H9 (cell line): ENCODE results near the gene CAMKK1. TPM values are rescaled to one million over a fixed set of nuclear protein-coding genes. Genes with fewer than 3 reads are reported as not detected.

Experiments
- DNase-seq: peaks from one replicate; pipeline ENCODE4 v3.0.0-alpha.2; 2017
- H2AFZ ChIP-seq: one replicate; pipeline ENCODE4 v1.6.1; 2013; ENCODE audit warnings: mild to moderate bottlenecking, low read length, control low read depth, moderate library complexity
- H2AK5ac ChIP-seq: 2 replicates; pipeline ENCODE4 v1.6.1; 2013; ENCODE audit warnings: low read length, control low read depth, mixed read lengths; ENCODE audit not compliant: insufficient read length
- H2BK120ac ChIP-seq: one replicate; pipeline ENCODE4 v1.6.1; 2013; ENCODE audit warnings: low read depth, mild to moderate bottlenecking, low read length, control low read depth, inconsistent platforms; ENCODE audit not compliant: poor library complexity, severe bottlenecking
- H2BK12ac ChIP-seq: 2 replicates; pipeline ENCODE4 v1.6.1; 2013; ENCODE audit warnings: low read length, control low read depth, mixed read lengths, low read depth; ENCODE audit not compliant: insufficient read length
- H2BK15ac ChIP-seq: 2 replicates; pipeline ENCODE4 v1.6.1; 2013; ENCODE audit warnings: low read depth, low read length, control low read depth
- H2BK20ac ChIP-seq: one replicate; pipeline ENCODE4 v1.6.1; 2013; ENCODE audit warnings: low read depth, mild to moderate bottlenecking, low read length, control low read depth, inconsistent platforms; ENCODE audit not compliant: poor library complexity, severe bottlenecking
- H2BK5ac ChIP-seq: 2 replicates; pipeline ENCODE4 v1.6.1; 2013; ENCODE audit warnings: low read length, control low read depth, mixed read lengths; ENCODE audit not compliant: insufficient read length
- H3K14ac ChIP-seq: 2 replicates; pipeline ENCODE4 v1.6.1; 2013; ENCODE audit warnings: low read length, control low read depth; ENCODE audit not compliant: insufficient read depth
- H3K18ac ChIP-seq: 2 replicates; pipeline ENCODE4 v1.6.1; 2013; ENCODE audit warnings: low read depth, mild to moderate bottlenecking, mixed read lengths, low read length, control low read depth; ENCODE audit not compliant: insufficient read length
- H3K23ac ChIP-seq: 2 replicates; pipeline ENCODE4 v1.6.1; 2013; ENCODE audit warnings: low read length, control low read depth, mixed read lengths, low read depth; ENCODE audit not compliant: insufficient read length
- H3K23me2 ChIP-seq: 2 replicates; pipeline ENCODE4 v1.6.1; 2013; ENCODE audit warnings: low read depth, mild to moderate bottlenecking, mixed read lengths, low read length, control low read depth; ENCODE audit not compliant: insufficient read length, poor library complexity, severe bottlenecking
- H3K27ac ChIP-seq: 2 replicates; pipeline ENCODE4 v1.5.1; 2013; ENCODE audit warnings: low read length, control low read depth, mixed read lengths, low read depth; ENCODE audit not compliant: insufficient read length
- H3K27me3 ChIP-seq: 2 replicates; pipeline ENCODE4 v1.6.1; 2013; ENCODE audit warnings: low read length, control low read depth, inconsistent platforms; ENCODE audit not compliant: insufficient read depth
- H3K4ac ChIP-seq: 2 replicates; pipeline ENCODE4 v1.6.1; 2013; ENCODE audit warnings: low read depth, mild to moderate bottlenecking, control low read depth, inconsistent platforms, low read length, moderate library complexity
- H3K4me1 ChIP-seq: 2 replicates; pipeline ENCODE4 v1.6.1; 2013; ENCODE audit warnings: low read length, control low read depth, inconsistent platforms; ENCODE audit not compliant: insufficient read depth
- H3K4me2 ChIP-seq: 2 replicates; pipeline ENCODE4 v1.6.1; 2013; ENCODE audit warnings: low read length, control low read depth, mixed read lengths; ENCODE audit not compliant: insufficient read length, insufficient read depth
- H3K56ac ChIP-seq: 2 replicates; pipeline ENCODE4 v1.6.1; 2013; ENCODE audit warnings: low read depth, mild to moderate bottlenecking, mixed read lengths, low read length, control low read depth; ENCODE audit not compliant: insufficient read length
- H3K79me1 ChIP-seq: 2 replicates; pipeline ENCODE4 v1.6.1; 2013; ENCODE audit warnings: low read depth, mild to moderate bottlenecking, moderate library complexity, low read length, control low read depth, inconsistent platforms; ENCODE audit not compliant: insufficient read depth, poor library complexity, severe bottlenecking
- H3K79me2 ChIP-seq: 2 replicates; pipeline ENCODE4 v1.6.1; 2013; ENCODE audit warnings: low read length, control low read depth, inconsistent platforms; ENCODE audit not compliant: insufficient read depth
- H3K9ac ChIP-seq: 2 replicates; pipeline ENCODE4 v1.6.1; 2013; ENCODE audit warnings: low read length, control low read depth, mixed read lengths; ENCODE audit not compliant: insufficient read length; ENCODE audit errors: extremely low read depth
- H3K9me3 ChIP-seq: one replicate; pipeline ENCODE4 v1.6.1; 2013; ENCODE audit warnings: low read depth, low read length, inconsistent platforms; ENCODE audit not compliant: control insufficient read depth
- H3T11ph ChIP-seq: one replicate; pipeline ENCODE4 v1.6.1; 2013; ENCODE audit warnings: mild to moderate bottlenecking, low read length, control low read depth, inconsistent platforms
- H4K20me1 ChIP-seq: one replicate; pipeline ENCODE4 v1.6.1; 2013; ENCODE audit not compliant: control insufficient read depth, insufficient read length, insufficient read depth
- H4K5ac ChIP-seq: 2 replicates; pipeline ENCODE4 v1.6.1; 2013; ENCODE audit warnings: low read depth, mild to moderate bottlenecking, mixed read lengths, low read length, control low read depth; ENCODE audit not compliant: insufficient read length
- H4K8ac ChIP-seq: replicated peaks from 2 replicates; pipeline ENCODE4 v1.6.1; 2013; ENCODE audit warnings: low read length, control low read depth, mixed read lengths, low read depth; ENCODE audit not compliant: insufficient read length
- H4K91ac ChIP-seq: 2 replicates; pipeline ENCODE4 v1.6.1; 2013; ENCODE audit warnings: low read depth, mild to moderate bottlenecking, moderate library complexity, mixed read lengths, low read length, control low read depth; ENCODE audit not compliant: insufficient read length
- H3K27ac Mint-ChIP-seq, 3 experiments: 2 replicates in 2 of 3; 3 replicates in 1 of 3; pipeline ENCODE4 v1.8.0; 2020 to 2021; ENCODE audit warnings: mixed read lengths in 3 of 3, mild to moderate bottlenecking in 1 of 3, moderate library complexity in 1 of 3
- H3K27me3 Mint-ChIP-seq: 2 replicates; pipeline ENCODE4 v1.8.0; 2021; ENCODE audit warnings: low read depth, mild to moderate bottlenecking, moderate library complexity, mixed read lengths
- H3K36me3 Mint-ChIP-seq, 3 experiments: 2 replicates in 2 of 3; 3 replicates in 1 of 3; pipeline ENCODE4 v1.8.0; 2020 to 2021; ENCODE audit warnings: low read depth in 3 of 3, mixed read lengths in 3 of 3; ENCODE audit not compliant: insufficient read depth in 1 of 3
- H3K4me1 Mint-ChIP-seq, 2 experiments: 2 replicates each; pipeline ENCODE4 v1.8.0; 2020; ENCODE audit warnings: mixed read lengths in 2 of 2
- H3K4me3 Mint-ChIP-seq, 2 experiments: 2 replicates in 1 of 2; 3 replicates in 1 of 2; pipeline ENCODE4 v1.8.0; 2020 to 2021; ENCODE audit warnings: mild to moderate bottlenecking in 2 of 2, mixed read lengths in 2 of 2, moderate library complexity in 1 of 2
- H3K9me3 Mint-ChIP-seq, 2 experiments: 2 replicates in 1 of 2; 3 replicates in 1 of 2; pipeline ENCODE4 v1.8.0; 2020; ENCODE audit warnings: mild to moderate bottlenecking in 2 of 2, mixed read lengths in 2 of 2, moderate library complexity in 1 of 2
- WGBS: extraction: QIAGEN DNeasy Blood & Tissue Kit; methylation state at CpG from one replicate; pipeline ENCODE4 v1.1.7; 2013; ENCODE audit warnings: missing lambda C conversion rate, low lambda C conversion rate, mixed read lengths; ENCODE audit not compliant: insufficient read length; ENCODE audit errors: extremely low coverage; 5-methylcytosine and 5-hydroxymethylcytosine counted together
- total RNA-seq: library from RNA; stranded (reverse); gene quantifications from 2 replicates; pipeline ENCODE4 v1.2.1, GENCODE V29; 2021
- TF ChIP-seq, protein P1 (sequence below): fragments of 200-600 bp; sonication (generic); conservative IDR thresholded peaks from 3 replicates; pipeline ENCODE4 v1.8.0; 2021; ENCODE audit warnings: antibody characterized with exemption, mild to moderate bottlenecking

Gene CAMKK1
- total RNA-seq, 1 experiment from 2014 or later = 6.7 TPM

DNA sequence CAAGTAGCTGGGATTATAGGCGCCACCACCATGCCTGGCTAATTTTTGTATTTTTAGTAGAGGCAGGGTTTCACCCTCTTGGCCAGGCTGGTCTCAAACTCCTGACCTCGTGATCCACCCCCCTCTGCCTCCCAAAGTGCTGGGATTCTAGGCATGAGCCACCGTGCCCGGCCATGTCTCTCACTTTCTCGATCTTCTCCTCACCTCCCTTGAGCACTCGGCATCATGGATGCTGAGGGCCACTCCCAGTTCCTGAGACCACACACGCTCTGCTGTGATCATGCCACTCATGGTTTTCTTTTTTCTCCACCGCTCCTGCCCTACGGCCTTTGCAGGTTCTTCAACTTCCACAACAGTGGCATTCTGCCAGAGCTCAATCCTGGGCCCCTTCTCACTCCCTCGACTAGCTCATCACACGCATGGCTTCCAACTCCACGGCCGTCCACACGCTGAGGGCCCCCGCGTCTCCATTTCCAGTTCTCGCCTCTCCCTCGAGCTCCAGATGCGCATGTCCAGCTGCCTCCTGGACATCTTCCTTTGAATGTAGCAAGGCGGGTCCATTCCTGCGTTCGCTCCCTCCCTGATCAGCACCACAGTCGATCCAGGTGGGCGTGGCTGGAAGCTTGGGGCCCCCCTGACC is 41.3 kb downstream of the CAMKK1 start:
- no peak overlapping the region for H4K5ac ChIP-seq
- no CpG with 5 or more reads among the region's 24 CpGs for WGBS
- no peak overlapping the region for H3K27ac ChIP-seq
- no peaks in the 10 kb centered on the region for H3K9me3 ChIP-seq
- no peak overlapping the region for H2AK5ac ChIP-seq
- no peak overlapping the region for H4K8ac ChIP-seq
- H2BK15ac ChIP-seq = no peak overlapping the region
- H2BK20ac ChIP-seq = no peak overlapping the region
- TF ChIP-seq, protein P1, sequence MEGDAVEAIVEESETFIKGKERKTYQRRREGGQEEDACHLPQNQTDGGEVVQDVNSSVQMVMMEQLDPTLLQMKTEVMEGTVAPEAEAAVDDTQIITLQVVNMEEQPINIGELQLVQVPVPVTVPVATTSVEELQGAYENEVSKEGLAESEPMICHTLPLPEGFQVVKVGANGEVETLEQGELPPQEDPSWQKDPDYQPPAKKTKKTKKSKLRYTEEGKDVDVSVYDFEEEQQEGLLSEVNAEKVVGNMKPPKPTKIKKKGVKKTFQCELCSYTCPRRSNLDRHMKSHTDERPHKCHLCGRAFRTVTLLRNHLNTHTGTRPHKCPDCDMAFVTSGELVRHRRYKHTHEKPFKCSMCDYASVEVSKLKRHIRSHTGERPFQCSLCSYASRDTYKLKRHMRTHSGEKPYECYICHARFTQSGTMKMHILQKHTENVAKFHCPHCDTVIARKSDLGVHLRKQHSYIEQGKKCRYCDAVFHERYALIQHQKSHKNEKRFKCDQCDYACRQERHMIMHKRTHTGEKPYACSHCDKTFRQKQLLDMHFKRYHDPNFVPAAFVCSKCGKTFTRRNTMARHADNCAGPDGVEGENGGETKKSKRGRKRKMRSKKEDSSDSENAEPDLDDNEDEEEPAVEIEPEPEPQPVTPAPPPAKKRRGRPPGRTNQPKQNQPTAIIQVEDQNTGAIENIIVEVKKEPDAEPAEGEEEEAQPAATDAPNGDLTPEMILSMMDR = no peak
- Mint-ChIP-seq H3K9me3 (peaks cover 6 to 7% of the 10 kb centered on the region in 2 experiments; a peak in 4 of 5 replicates), H3K27ac (0 out of 7 replicates have a peak overlapping the region, but pooled peaks of 1 of the 3 experiments have one; percentile 37), H3K36me3 (no peaks in the 10 kb centered on the region; a peak in 1 of 7 replicates), H3K27me3 (peaks cover 25% of the 10 kb centered on the region), H3K4me1 (peaks cover 5 to 7% of the 10 kb centered on the region in 2 experiments), H3K4me3 (no peak overlapping the region)
- H2AFZ ChIP-seq = no peak overlapping the region
- H2BK120ac ChIP-seq = no peak overlapping the region
- no peak for DNase-seq
- H3K4me1 ChIP-seq = no peaks in the 10 kb centered on the region
- no peaks in the 10 kb centered on the region for H3K79me2 ChIP-seq
- no peak overlapping the region for H3T11ph ChIP-seq
- H3K56ac ChIP-seq = no peak overlapping the region
- H4K91ac ChIP-seq = no peak overlapping the region
- H3K9ac ChIP-seq = no peak overlapping the region
- no peaks in the 10 kb centered on the region for H3K23me2 ChIP-seq
- no peak overlapping the region for H3K23ac ChIP-seq
- no peak overlapping the region for H3K4ac ChIP-seq
- no peak overlapping the region for H2BK5ac ChIP-seq
- no peak overlapping the region for H3K14ac ChIP-seq
- H3K18ac ChIP-seq = no peak overlapping the region
- H4K20me1 ChIP-seq = no peaks in the 10 kb centered on the region
- H3K79me1 ChIP-seq = no peaks in the 10 kb centered on the region
- no peaks in the 10 kb centered on the region for H3K27me3 ChIP-seq
- H2BK12ac ChIP-seq = no peak overlapping the region
- H3K4me2 ChIP-seq = no peak overlapping the region
